ENCODE results near the gene CCNQ. TPM values are rescaled to one million over a fixed set of nuclear protein-coding genes. Genes with fewer than 3 reads are reported as not detected.

Gene CCNQ
- total RNA-seq, 1 donor = 29.3 TPM

- no peaks in the 10 kb centered on the region for H3K36me3 ChIP-seq (ENCODE audit: insufficient read depth, low read length)
- H3K9me3 ChIP-seq (ENCODE audit: low read depth, low read length) = no peaks in the 10 kb centered on the region
- H3K4me3 ChIP-seq (ENCODE audit: insufficient read depth, low read length) = no peak overlapping the region
- no peak for DNase-seq (ENCODE audit: insufficient read length, low spot score, missing footprints)
- TF ChIP-seq CTCF (IDR thresholded peaks at IDR 0.05; ENCODE audit: extremely low read depth, low read depth, low read length) = no peak
- H3K4me1 ChIP-seq (ENCODE audit: insufficient read depth, low read length) = no peaks in the 10 kb centered on the region
- no peak overlapping the region for H3K4me2 ChIP-seq (ENCODE audit: insufficient read depth, low read length)
- H3K79me2 ChIP-seq (ENCODE audit: insufficient read depth, low read length) = no peaks in the 10 kb centered on the region
- H4K20me1 ChIP-seq (ENCODE audit: insufficient read depth, low read length) = no peaks in the 10 kb centered on the region
- no peak overlapping the region for H2AFZ ChIP-seq (ENCODE audit: low read length)
- H3K27ac ChIP-seq (ENCODE audit: low read depth, low read length) = no peak overlapping the region
- no peaks in the 10 kb centered on the region for H3K27me3 ChIP-seq (ENCODE audit: insufficient read depth, low read length)
Observed at GRCh38 chrX:153547195-153547594, 51.7 kb downstream of the CCNQ start.

- H3K9me3 ChIP-seq (ENCODE audit: low read depth, low read length) = no peaks in the 10 kb centered on the region
- H3K27me3 ChIP-seq (ENCODE audit: insufficient read depth, low read length) = no peaks in the 10 kb centered on the region
- no peak overlapping the region for H3K4me3 ChIP-seq (ENCODE audit: insufficient read depth, low read length)
- no peak for DNase-seq (ENCODE audit: insufficient read length, low spot score, missing footprints)
- no peak overlapping the region for H2AFZ ChIP-seq (ENCODE audit: low read length)
- H4K20me1 ChIP-seq (ENCODE audit: insufficient read depth, low read length) = no peaks in the 10 kb centered on the region
- H3K4me1 ChIP-seq (ENCODE audit: insufficient read depth, low read length) = no peaks in the 10 kb centered on the region
- no peak for TF ChIP-seq CTCF (IDR thresholded peaks at IDR 0.05; ENCODE audit: extremely low read depth, low read depth, low read length)
- H3K4me2 ChIP-seq (ENCODE audit: insufficient read depth, low read length) = no peak overlapping the region
- H3K27ac ChIP-seq (ENCODE audit: low read depth, low read length) = no peak overlapping the region
- H3K79me2 ChIP-seq (ENCODE audit: insufficient read depth, low read length) = no peaks in the 10 kb centered on the region
- H3K36me3 ChIP-seq (ENCODE audit: insufficient read depth, low read length) = no peaks in the 10 kb centered on the region
Observed at GRCh38 chrX:153546386-153546785, 52.6 kb downstream of the CCNQ start.

- Histone ChIP-seq H3K4me2 (ENCODE audit: insufficient read depth, low read length) (no peak overlapping the region), H3K4me1 (ENCODE audit: insufficient read depth, low read length) (no peaks in the 10 kb centered on the region), H3K36me3 (ENCODE audit: insufficient read depth, low read length) (no peaks in the 10 kb centered on the region), H3K9me3 (ENCODE audit: low read depth, low read length) (no peaks in the 10 kb centered on the region), H4K20me1 (ENCODE audit: insufficient read depth, low read length) (no peaks in the 10 kb centered on the region), H3K4me3 (ENCODE audit: insufficient read depth, low read length) (no peak overlapping the region), H3K79me2 (ENCODE audit: insufficient read depth, low read length) (no peaks in the 10 kb centered on the region), H3K27ac (ENCODE audit: low read depth, low read length) (no peak overlapping the region), H2AFZ (ENCODE audit: low read length) (no peak overlapping the region), H3K27me3 (ENCODE audit: insufficient read depth, low read length) (no peaks in the 10 kb centered on the region)
- TF ChIP-seq CTCF (IDR thresholded peaks at IDR 0.05; ENCODE audit: extremely low read depth, low read depth, low read length) = no peak
- DNase-seq (ENCODE audit: insufficient read length, low spot score, missing footprints) = no peak
Observed at GRCh38 chrX:153544727-153545126, 54.2 kb downstream of the CCNQ start.

- H4K20me1 ChIP-seq (ENCODE audit: insufficient read depth, low read length) = no peaks in the 10 kb centered on the region
- H3K79me2 ChIP-seq (ENCODE audit: insufficient read depth, low read length) = no peaks in the 10 kb centered on the region
- no peak overlapping the region for H3K4me2 ChIP-seq (ENCODE audit: insufficient read depth, low read length)
- no peaks in the 10 kb centered on the region for H3K36me3 ChIP-seq (ENCODE audit: insufficient read depth, low read length)
- no peak overlapping the region for H2AFZ ChIP-seq (ENCODE audit: low read length)
- no peak overlapping the region for H3K27ac ChIP-seq (ENCODE audit: low read depth, low read length)
- no peak overlapping the region for H3K4me3 ChIP-seq (ENCODE audit: insufficient read depth, low read length)
- no peaks in the 10 kb centered on the region for H3K4me1 ChIP-seq (ENCODE audit: insufficient read depth, low read length)
- TF ChIP-seq CTCF (IDR thresholded peaks at IDR 0.05; ENCODE audit: extremely low read depth, low read depth, low read length) = no peak
- no peaks in the 10 kb centered on the region for H3K9me3 ChIP-seq (ENCODE audit: low read depth, low read length)
- DNase-seq (ENCODE audit: insufficient read length, low spot score, missing footprints) = no peak
- no peaks in the 10 kb centered on the region for H3K27me3 ChIP-seq (ENCODE audit: insufficient read depth, low read length)
Observed at GRCh38 chrX:153539979-153540358, 59.0 kb downstream of the CCNQ start.
